GM12878 (cell line): ENCODE results near the gene PMP22. TPM values are rescaled to one million over a fixed set of nuclear protein-coding genes. Genes with fewer than 3 reads are reported as not detected.

Experiments used
- ATAC-seq: fragments of 200-7000 bp; cut with Tn5 transposase; 3 replicates; pipeline ENCODE4 v1.9.1; 2020; ENCODE audit warnings: mild to moderate bottlenecking, moderate library complexity
- BruUV-seq: library from RNA; stranded (reverse); fragments of 400-500 nt; replicated peaks from 2 replicates; lab custom pipeline; 2021; lab: Mats Ljungman, UMichigan
- CTCF ChIA-PET: fragments of 300-600 bp; sonication (Branson Sonifier 250); formaldehyde crosslinking; extraction: SDS; loops from one replicate; lab custom pipeline; 2021; ENCODE audit warnings: inconsistent platforms; lab: Yijun Ruan, JAX
- POLR2A ChIA-PET: fragments of 350-600 bp; formaldehyde crosslinking; extraction: SDS; loops from one replicate; lab custom pipeline; 2021; ENCODE audit warnings: inconsistent platforms; lab: Charles Lee
- RAD21 ChIA-PET: fragments of 300-600 bp; sonication (Branson Sonifier 250); formaldehyde crosslinking; loops from one replicate; lab custom pipeline; 2023; ENCODE audit warnings: antibody characterized with exemption; ENCODE audit not compliant: unreplicated experiment; lab: Charles Lee
- SMC1A ChIA-PET: fragments of 300-600 bp; sonication (Branson Sonifier 250); formaldehyde crosslinking; loops from one replicate; lab custom pipeline; 2023; ENCODE audit not compliant: unreplicated experiment, uncharacterized antibody; lab: Charles Lee
- DNase-seq: peaks from one replicate; pipeline ENCODE4 v3.0.0-alpha.2; 2011; ENCODE audit warnings: low read depth, low spot score
- FAIRE-seq: peaks from 3 replicates; lab custom pipeline; 2011; peaks lifted over from hg19 to GRCh38; lab: Jason Lieb, UNC
- H2AFZ ChIP-seq: 2 replicates; pipeline ENCODE4 v1.6.0; 2011; ENCODE audit warnings: low read depth, low read length, control low read depth; ENCODE audit not compliant: control insufficient read depth
- H3K27ac ChIP-seq: 2 replicates; pipeline ENCODE4 v1.5.1; 2011; ENCODE audit warnings: control low read depth; ENCODE audit not compliant: control insufficient read depth, insufficient read depth
- H3K27me3 ChIP-seq, 2 experiments: replicated peaks in 1 of 2; 2 replicates each; pipeline versions ENCODE4 v1.6.0 to v1.6.1; 2011; ENCODE audit warnings: low read length in 1 of 2; ENCODE audit not compliant: control insufficient read depth in 2 of 2, insufficient read depth in 2 of 2
- H3K36me3 ChIP-seq, 2 experiments: 2 replicates each; pipeline ENCODE4 v1.5.1; 2011; ENCODE audit warnings: low read length in 1 of 2; ENCODE audit not compliant: control insufficient read depth in 2 of 2, insufficient read depth in 2 of 2
- H3K4me1 ChIP-seq: 2 replicates; pipeline ENCODE4 v1.6.1; 2011; ENCODE audit warnings: mild to moderate bottlenecking, low read length, moderate library complexity, mixed read lengths; ENCODE audit not compliant: control insufficient read depth, insufficient read depth
- H3K4me2 ChIP-seq: 2 replicates; pipeline ENCODE4 v1.6.0; 2011; ENCODE audit warnings: control low read depth; ENCODE audit not compliant: control insufficient read depth, insufficient read depth
- H3K4me3 ChIP-seq: fragments of 200-600 bp; sonication (generic); 2 replicates; pipeline ENCODE4 v1.5.1; 2016
- H3K79me2 ChIP-seq: 2 replicates; pipeline ENCODE4 v1.6.0; 2011; ENCODE audit warnings: low read length; ENCODE audit not compliant: control insufficient read depth, insufficient read depth
- H3K9ac ChIP-seq: 2 replicates; pipeline ENCODE4 v1.8.0; 2011; ENCODE audit warnings: low read length, control low read depth, mixed read lengths; ENCODE audit not compliant: control insufficient read depth, insufficient read depth
- H3K9me3 ChIP-seq: replicated peaks from 3 replicates; pipeline ENCODE4 v1.5.1; 2011; ENCODE audit warnings: mild to moderate bottlenecking, low read length; ENCODE audit not compliant: control insufficient read depth, insufficient read depth
- H4K20me1 ChIP-seq: 2 replicates; pipeline ENCODE4 v1.6.0; 2011; ENCODE audit not compliant: control insufficient read depth, insufficient read depth
- CUX1 ChIP-seq: IDR thresholded peaks from 2 replicates; pipeline ENCODE4 v1.6.1; 2012; ENCODE audit warnings: improper control_type of control experiment, low read depth, low read length; ENCODE audit not compliant: insufficient replicate concordance
- MYC ChIP-seq: IDR thresholded peaks from 2 replicates; pipeline ENCODE4 v1.6.1; 2011; ENCODE audit warnings: mild to moderate bottlenecking, low read length, moderate library complexity, inconsistent platforms; ENCODE audit not compliant: insufficient read depth, insufficient replicate concordance, insufficient read length, severe bottlenecking
- RAD21 ChIP-seq: IDR thresholded peaks from 2 replicates; pipeline ENCODE4 v1.6.1; 2011; ENCODE audit warnings: mild to moderate bottlenecking, low read depth, low read length, moderate library complexity; ENCODE audit not compliant: insufficient read depth
- REST ChIP-seq: IDR thresholded peaks from 2 replicates; pipeline ENCODE4 v1.6.1; 2012; ENCODE audit warnings: mild to moderate bottlenecking, low read depth, low read length
- WGBS: methylation state at CpG from one replicate; pipeline ENCODE4 v1.1.6; 2016; ENCODE audit warnings: low lambda C conversion rate; ENCODE audit not compliant: insufficient replicate concordance, insufficient coverage; ENCODE audit errors: missing lambda C conversion rate; 5-methylcytosine and 5-hydroxymethylcytosine counted together
- in situ Hi-C: fragments of 300-500 bp; cut with MboI; formaldehyde crosslinking; loops from 9 replicates; pipeline ENCODE4 v1.14.3; 2018; ENCODE audit warnings: mixed read lengths
- intact Hi-C: fragments of 100-400 bp; cut with micrococcal nuclease; formaldehyde crosslinking; loops from one replicate; pipeline ENCODE4 v1.14.2; 2022; ENCODE audit not compliant: unreplicated experiment
- polyA plus RNA-seq, 11 experiments: library from polyadenylated mRNA; depleted of rRNA in 4 of 11; unstranded in 6 of 11; stranded (reverse) in 5 of 11; fragments of >200 nt; fragmentation: Nextera tagmentation in 4 of 11; fragmentation: Illumina TruSeq in 1 of 11; extraction: Ambion mirVana in 4 of 11; extraction: Trizol in 1 of 11; gene quantifications; 1 replicate in 1 of 11; 2 replicates in 10 of 11; pipeline versions ENCODE4 v1.2.1 to v1.2.3, GENCODE V29; 2011 to 2016; ENCODE audit warnings: inconsistent platforms in 2 of 11, missing spikeins in 2 of 11, low read depth in 1 of 11
- total RNA-seq, 4 experiments: library from RNA; depleted of rRNA in 3 of 4; stranded (reverse); fragments of >200 nt in 3 of 4; fragmentation: Illumina TruSeq in 1 of 4; extraction: Trizol in 1 of 4; gene quantifications; 2 replicates each; pipeline versions ENCODE4 v1.2.1 to v1.2.3, GENCODE V29; 2013 to 2021

PMP22 gene
- total and polyA plus RNA-seq, 10 of the 15 experiments (the other 5 are each of a cell fraction or from before 2014, with no cell fraction given) = 0.59 TPM; not detected in 9

- Histone ChIP-seq H3K36me3 (no peaks in the 10 kb centered on the region), H3K4me3 (no peak overlapping the region), H4K20me1 (no peaks in the 10 kb centered on the region), H3K9ac (no peak overlapping the region), H3K9me3 (no peaks in the 10 kb centered on the region), H3K79me2 (no peaks in the 10 kb centered on the region), H3K27ac (no peak overlapping the region), H3K4me2 (no peak overlapping the region), H3K4me1 (no peaks in the 10 kb centered on the region), H2AFZ (no peak overlapping the region), H3K27me3 (no peaks in the 10 kb centered on the region)
- ChIA-PET POLR2A (no interaction called here), RAD21 (no interaction called here), SMC1A (no interaction called here), CTCF (no interaction called here)
- TF ChIP-seq MYC (no peak), REST (no peak), RAD21 (no peak), CUX1 (no peak)
- in situ Hi-C loops (no loop called here), intact Hi-C loops (no loop called here)
- ATAC-seq = no peak
- no peak for FAIRE-seq
- BruUV-seq = no TSS peak
- WGBS = 12% methylated on average over 6 of the region's 6 CpGs
- no peak for DNase-seq
Observed at GRCh38 chr17:15278380-15278779, 13.3 kb upstream of the PMP22 start.
